Activated effector memory CD4-positive, alpha-beta T cell treated with Interleukin-2 at 50 U/mL for 16 hours (primary cell): ENCODE data around the gene FHIT.
"Not testable (repeated sequence)": the region's sequence is repeated elsewhere in the genome, so short reads cannot be mapped to it uniquely, and the experiment has no call there.

Experiments used
- DNase-seq: peaks from one replicate; pipeline ENCODE4 v3.0.0-alpha.2; 2020

FHIT gene

GRCh38 chr3:60673123-60673522 lies 578.1 kb downstream of the FHIT start:
- no peak for DNase-seq

DNA sequence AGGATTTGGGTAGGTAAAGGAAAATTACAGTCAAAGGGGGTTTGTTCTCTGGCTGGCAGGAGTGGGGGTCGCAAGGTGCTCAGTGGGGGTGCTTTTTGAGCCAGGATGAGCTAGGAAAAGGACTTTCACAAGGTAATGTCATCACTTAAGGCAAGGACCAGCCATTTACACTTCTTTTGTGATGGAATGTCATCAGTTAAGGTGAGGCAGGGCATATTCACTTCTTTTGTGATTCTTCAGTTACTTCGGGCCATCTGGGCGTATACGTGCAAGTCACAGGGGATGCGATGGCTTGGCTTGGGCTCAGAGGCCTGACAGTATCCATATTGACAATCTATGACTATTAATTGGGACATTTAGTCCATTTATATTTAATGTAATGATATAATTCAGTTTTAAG lies 578.9 kb downstream of the FHIT start:
- not testable (repeated sequence) for DNase-seq

DNA sequence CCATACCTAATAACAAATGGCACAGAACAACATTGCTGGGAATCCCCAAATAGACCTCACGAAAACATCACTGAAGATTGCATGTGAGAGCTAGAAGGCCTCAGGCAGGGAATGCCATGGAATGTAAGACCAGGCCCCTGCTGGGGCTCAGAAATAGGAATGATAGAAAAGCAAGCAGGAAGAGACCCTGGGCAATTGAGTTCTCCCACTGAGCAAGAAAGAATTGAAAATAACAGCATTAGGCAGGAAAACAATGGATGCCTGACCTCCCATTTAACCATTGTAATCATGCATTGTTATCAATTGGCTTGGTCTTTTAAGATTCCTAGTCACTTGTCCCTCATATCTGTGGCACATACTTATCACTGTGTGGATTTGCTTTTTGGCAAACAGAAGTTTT lies 581.6 kb downstream of the FHIT start:
- DNase-seq: no peak

DNA sequence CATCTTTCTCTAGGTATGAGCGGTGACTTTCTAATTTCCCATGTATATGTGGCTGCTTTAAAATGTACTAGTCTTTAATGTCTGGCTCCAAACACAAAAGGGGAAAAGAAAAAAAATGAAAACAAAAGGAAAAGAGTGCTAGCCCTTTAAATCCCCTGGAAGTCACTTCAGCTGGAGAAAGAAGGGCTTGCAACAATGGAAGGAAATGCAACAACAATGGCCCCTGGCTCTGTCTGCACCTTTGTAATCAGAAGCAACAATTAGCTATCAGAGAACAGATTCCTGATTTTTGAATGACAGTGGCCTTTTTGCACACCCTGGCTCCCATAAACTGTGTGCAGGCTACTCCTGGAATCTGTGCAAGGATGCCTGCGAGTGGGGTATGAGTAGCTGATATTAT lies 591.2 kb downstream of the FHIT start:
- no peak for DNase-seq

DNA sequence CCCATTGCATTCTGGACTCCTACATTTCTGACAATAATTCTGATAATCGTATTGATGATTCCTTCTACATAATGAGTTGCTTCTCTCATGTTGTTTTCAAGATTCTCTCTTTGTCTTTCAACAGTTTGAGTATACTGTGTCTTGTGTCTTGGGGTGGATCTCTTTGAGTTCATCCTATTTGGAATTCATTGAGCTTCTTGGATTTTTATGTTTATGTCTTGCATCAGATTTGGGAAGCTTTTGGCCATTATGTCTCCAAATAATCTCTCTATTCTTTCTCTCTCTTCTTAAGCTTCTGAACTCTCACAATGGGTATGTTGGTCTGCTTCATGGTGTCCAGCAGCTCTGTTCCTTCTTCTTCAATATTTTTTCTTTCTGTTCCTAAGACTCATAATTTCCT lies 592.2 kb downstream of the FHIT start:
- DNase-seq: no peak

DNA sequence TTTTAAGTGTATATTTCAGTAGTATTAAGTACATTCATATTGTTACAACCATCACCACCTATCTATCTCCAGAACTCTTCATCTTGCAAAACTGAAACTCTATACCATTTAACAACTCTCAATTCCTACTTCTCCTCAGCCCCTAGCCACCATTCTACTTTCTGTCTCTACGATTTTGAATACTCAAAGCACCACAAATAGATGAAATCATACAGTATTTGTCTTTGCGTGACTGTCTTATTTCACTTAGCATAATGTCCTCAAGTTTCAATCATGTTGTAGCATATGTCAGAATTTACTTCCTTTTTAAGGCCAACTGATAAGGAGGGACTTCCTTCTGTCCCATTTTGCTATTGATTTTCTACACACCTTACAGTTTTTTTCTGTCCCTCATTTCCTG lies 593.3 kb downstream of the FHIT start:
- no peak for DNase-seq

GRCh38 chr3:60652829-60653228 lies 598.4 kb downstream of the FHIT start:
- no peak for DNase-seq

- no peak for DNase-seq
Measured at GRCh38 chr3:60651799-60652198, 599.5 kb downstream of the FHIT start.

DNA sequence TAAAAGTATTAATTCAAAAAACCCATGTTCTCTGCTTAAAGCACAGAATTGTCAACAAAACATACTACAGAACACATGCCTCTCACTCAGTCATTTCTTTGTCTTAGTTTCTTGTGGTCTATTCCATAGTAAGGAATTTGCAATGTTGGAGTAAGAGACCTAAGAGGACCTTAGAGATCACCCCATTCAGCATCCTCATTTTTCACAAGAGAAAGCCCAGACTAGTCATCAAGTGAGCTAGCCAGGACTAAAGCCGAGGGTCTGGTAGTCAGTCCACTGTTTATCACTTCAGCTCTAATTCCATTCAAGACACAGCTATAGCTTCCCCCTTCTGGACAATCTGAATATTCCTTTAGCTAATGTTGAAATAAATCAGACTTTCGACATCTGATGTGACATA lies 601.1 kb downstream of the FHIT start:
- DNase-seq: no peak

GRCh38 chr3:60645801-60646200 lies 605.5 kb downstream of the FHIT start:
- DNase-seq: no peak

DNA sequence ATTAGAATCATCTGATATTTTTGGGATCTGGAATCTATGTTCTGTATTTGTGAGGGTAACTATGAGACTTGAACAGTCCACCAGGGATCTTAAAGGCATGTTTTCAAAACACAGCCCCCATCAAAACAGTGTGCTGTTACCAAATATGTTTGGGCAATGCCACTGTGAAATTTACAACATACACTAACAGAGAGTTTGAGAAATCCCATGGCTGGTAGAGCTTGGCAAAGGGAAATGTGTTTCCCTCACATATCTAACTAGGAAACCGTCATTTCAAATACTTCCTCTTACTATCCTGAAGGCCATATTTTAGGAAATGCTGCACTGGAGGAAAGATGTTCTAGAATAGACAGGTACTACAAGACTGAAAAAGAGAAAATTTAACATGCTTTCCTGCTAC lies 607.4 kb downstream of the FHIT start:
- no peak for DNase-seq

- no peak for DNase-seq
Measured at GRCh38 chr3:60641354-60641753, 609.9 kb downstream of the FHIT start.

GRCh38 chr3:60636846-60637245 lies 614.4 kb downstream of the FHIT start:
- DNase-seq: no peak

- DNase-seq: no peak
Measured at GRCh38 chr3:60633644-60634043, 617.6 kb downstream of the FHIT start.

DNA sequence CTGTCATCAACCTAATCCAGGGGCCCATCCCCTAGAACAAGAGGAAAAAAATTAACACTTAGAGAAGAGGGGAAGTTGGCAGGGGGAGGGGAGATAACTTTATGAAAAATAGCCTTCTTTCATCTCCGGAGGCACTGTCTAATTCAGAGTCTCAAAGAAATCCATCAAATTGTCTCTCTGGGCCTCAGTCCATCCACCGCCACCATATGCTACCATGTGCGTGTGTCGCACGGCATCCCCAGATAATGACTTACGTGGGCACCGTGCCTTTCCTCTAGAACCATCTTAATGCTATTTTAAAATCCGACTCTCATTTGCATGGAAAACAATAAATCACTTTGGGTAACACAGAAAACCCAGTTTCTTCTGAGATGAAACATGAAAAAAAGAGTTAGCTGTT lies 619.7 kb downstream of the FHIT start:
- no peak for DNase-seq

- DNase-seq: no peak
Measured at GRCh38 chr3:60630953-60631352, 620.3 kb downstream of the FHIT start.

GRCh38 chr3:60629816-60630215 lies 621.4 kb downstream of the FHIT start:
- DNase-seq: no peak

GRCh38 chr3:60622349-60622748 lies 628.9 kb downstream of the FHIT start:
- no peak for DNase-seq

- DNase-seq: no peak
Measured at GRCh38 chr3:60617188-60617587, 634.1 kb downstream of the FHIT start.

DNA sequence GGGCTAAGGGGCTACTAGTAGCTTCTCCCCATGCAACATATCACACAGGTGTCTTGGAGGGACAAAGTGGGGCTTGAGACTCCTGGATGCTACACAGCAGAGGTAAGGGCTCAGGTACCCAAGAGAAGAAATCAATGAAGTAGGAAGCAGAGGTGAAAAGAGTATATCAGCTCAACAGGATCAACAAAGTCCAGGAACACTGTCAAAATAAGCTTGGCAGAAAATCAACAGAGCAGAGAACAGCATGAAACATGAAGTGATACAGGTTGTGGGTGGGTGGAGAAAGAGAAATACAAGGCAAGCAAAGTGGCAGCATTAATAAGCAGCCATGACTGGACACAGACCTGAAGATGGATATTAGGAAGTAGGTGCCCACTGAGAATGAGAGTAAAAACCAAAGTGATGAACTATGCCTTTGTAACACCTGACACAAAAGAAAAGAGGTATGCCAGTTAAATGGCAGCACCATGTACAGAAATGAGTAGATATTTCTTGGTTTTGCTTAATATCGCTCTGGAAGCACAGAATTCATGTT lies 637.4 kb downstream of the FHIT start:
- no peak for DNase-seq

DNA sequence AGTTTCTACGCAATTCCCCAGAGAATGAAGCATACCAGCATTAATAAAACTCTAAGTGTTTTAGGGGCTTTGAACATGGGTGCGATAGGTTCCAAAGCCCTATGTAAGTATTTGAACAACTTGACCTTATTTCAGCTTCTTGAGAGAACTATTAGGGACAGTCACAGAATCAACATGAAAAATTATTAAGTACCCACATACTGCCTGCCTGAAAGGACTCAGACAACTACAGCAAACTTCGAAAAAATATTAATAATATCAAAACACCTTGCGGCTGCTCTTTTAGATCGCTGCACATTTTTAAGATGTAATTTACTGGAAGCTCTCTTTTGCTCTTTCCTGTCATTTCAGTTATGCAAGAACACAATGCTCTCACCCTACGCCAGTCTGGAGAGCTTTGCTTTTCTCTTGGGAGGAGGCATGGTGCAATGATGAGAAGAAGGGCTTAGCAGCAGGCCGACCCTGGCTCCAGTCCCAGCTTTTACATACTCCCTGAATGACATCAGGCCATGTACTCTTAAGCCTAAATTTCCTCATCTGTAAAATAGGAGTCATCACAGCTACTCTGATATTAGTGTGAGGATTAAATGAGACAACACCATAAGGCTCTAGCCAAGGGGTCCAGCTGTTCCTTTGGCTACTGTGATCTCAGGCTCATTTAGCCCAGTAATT lies 640.7 kb downstream of the FHIT start:
- DNase-seq: no peak

- DNase-seq: no peak
Measured at GRCh38 chr3:60609446-60609845, 641.8 kb downstream of the FHIT start.

- DNase-seq: no peak
Measured at GRCh38 chr3:60603860-60604259, 647.4 kb downstream of the FHIT start.

DNA sequence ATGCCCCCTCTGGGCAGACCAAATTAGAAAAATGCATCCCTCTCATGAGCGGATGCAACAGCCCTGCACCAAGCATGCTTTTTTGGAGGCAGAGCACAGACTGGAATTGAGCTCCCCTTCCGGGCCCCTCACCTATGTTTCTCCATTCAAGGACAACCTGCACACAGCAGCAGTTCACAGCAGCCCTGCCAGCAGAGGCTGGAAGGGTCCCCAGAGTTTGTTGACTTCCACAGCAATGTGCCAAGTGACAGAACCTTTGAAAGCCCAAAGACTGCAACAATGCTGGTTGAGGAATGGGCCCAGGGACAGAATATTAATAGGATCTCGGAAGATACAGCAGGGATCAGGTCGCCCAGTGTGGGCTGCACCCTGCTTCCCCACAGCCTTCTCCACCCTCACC lies 650.4 kb downstream of the FHIT start:
- DNase-seq: no peak

GRCh38 chr3:60599586-60599985 lies 651.7 kb downstream of the FHIT start:
- DNase-seq: no peak
